Activated T-cell treated with anti-CD3 and anti-CD28 coated beads for 48 hours (primary cell): ENCODE data around the gene MYO9A.
A peak's percentile ranks its signal among the peaks of the same experiment; 100 is the strongest.

Experiments used
- DNase-seq: peaks from one replicate; pipeline ENCODE4 v3.0.0-alpha.2; 2020; ENCODE audit warnings: low read depth

MYO9A gene

GRCh38 chr15:71781179-71781964 lies 336.6 kb downstream of the MYO9A start:
- no peak for DNase-seq

GRCh38 chr15:71780115-71780976 lies 337.6 kb downstream of the MYO9A start:
- DNase-seq, result peak; percentile 10

- no peak for DNase-seq
Measured at GRCh38 chr15:71779073-71779797, 338.7 kb downstream of the MYO9A start.

DNA sequence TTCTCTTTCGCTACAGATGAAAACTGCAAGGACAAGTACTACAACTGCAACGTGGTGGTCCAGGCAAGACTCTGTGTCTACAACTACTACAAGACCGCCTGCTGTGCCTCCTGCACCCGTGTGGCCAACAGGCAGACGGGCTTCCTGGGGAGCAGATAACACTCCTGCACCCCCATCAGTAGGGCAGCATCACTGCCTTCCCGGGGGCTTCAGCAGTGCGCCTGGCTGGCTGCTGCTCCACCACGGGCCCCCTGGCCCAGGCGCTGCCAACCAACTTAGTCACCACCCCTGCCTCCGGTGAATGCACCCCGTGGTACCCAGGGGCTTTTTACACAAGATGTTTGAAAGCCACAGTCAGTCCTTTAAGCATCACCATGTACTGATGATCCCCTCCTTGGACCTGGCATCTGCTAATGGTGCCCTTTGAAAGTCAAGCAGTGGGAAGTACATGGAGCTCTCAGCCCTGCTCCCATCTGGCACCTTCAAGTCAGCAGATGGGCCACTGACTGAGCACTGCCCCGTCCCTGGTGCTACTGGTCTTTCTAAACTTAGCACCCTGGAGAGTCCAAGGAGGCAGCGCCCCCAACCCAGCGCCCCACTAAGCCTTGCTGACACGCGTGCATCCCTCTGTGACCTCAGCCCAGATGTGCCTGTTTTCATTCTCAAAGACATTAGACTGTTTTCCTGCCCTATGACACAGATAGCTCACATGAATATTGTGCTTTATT lies 340.6 kb downstream of the MYO9A start:
- no peak for DNase-seq

DNA sequence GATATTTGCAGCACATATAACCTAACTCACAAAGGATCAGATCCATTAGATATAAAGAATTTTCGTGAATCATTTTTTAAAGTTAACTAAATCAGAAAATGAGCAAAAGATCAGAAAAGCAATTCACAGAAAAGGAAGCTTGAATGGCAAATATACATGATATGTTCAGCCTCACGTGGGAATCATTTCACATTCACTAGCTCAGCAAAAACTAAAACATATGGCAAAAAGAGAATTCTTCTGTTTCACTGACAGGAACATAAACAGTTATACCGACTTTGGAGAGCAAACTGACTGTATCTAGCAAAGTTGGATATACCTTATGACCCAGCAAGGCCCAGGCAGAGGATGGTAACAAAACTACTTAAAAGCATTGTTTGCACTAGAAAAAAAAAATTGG lies 341.6 kb downstream of the MYO9A start:
- no peak for DNase-seq

DNA sequence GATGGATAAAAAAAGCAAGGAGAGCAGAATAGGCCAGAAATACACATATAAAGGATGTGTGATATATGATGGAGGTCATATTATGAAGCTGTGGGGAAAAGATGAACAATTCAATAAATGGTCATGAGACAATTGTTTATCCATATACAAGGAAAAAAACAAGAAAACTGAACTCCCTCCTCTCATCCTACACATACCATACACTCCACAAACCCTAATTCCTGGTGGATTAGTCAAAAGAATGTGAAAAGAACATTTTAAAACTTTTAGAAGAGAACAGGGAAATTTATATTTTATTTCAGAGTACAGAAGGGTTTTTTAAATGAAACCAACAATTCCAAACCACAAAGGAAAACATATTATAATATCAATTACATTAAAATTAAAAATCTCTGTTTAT lies 342.1 kb downstream of the MYO9A start:
- no peak for DNase-seq

- no peak for DNase-seq
Measured at GRCh38 chr15:71773206-71773859, 344.6 kb downstream of the MYO9A start.
